K562 (cell line): ENCODE data around the gene ADAM8. TPM values are rescaled to one million over a fixed set of nuclear protein-coding genes. Genes with fewer than 3 reads are reported as not detected.

Source experiments
- BRCA1 ChIP-seq, 2 experiments: fragments of 450-650 bp in 1 of 2; sonication (generic) in 1 of 2; formaldehyde crosslinking in 1 of 2; IDR thresholded peaks; 2 replicates each; pipeline versions ENCODE4 v1.5.0 to v1.6.1; 2017 to 2020; ENCODE audit warnings: mild to moderate bottlenecking in 1 of 2, missing genetic modification reagents in 1 of 2
- OTX1 ChIP-seq: fragments of 450-650 bp; formaldehyde crosslinking; IDR thresholded peaks from 2 replicates; pipeline ENCODE4 v1.4.0; 2022; ENCODE audit warnings: mild to moderate bottlenecking
- polyA plus RNA-seq, 8 experiments: library from polyadenylated mRNA; depleted of rRNA in 4 of 8; stranded (reverse) in 5 of 8; unstranded in 3 of 8; fragments of >200 nt; fragmentation: Nextera tagmentation in 2 of 8; fragmentation: Illumina TruSeq in 1 of 8; extraction: Ambion mirVana in 2 of 8; extraction: Trizol in 1 of 8; gene quantifications; 2 replicates each; pipeline versions ENCODE4 v1.2.1 to v1.2.3, GENCODE V29; 2011 to 2014; ENCODE audit warnings: inconsistent platforms in 1 of 8, missing spikeins in 1 of 8
- total RNA-seq, 7 experiments: library from RNA; depleted of rRNA in 6 of 7; stranded (reverse); fragments of >200 nt in 6 of 7; fragmentation: Illumina TruSeq in 2 of 7; extraction: Trizol in 2 of 7; gene quantifications; 2 replicates each; pipeline versions ENCODE4 v1.2.1 to v1.2.3, GENCODE V29; 2011 to 2021; ENCODE audit warnings: low replicate concordance in 1 of 7
- TF ChIP-seq, protein P1 (sequence below): IDR thresholded peaks from 2 replicates; pipeline ENCODE4 v1.6.1; 2011; ENCODE audit not compliant: insufficient read length; ENCODE audit errors: extremely low read depth
- TF ChIP-seq, protein P2 (sequence below): sonication (generic); formaldehyde crosslinking; IDR thresholded peaks from 2 replicates; pipeline ENCODE4 v1.5.0; 2020; ENCODE audit warnings: missing genetic modification reagents
- TF ChIP-seq, protein P3 (sequence below): fragments of 450-650 bp; IDR thresholded peaks from 2 replicates; pipeline ENCODE4 v1.6.1; 2016; ENCODE audit warnings: low read depth

The ADAM8 gene
- total and polyA plus RNA-seq, 9 of the 15 experiments (the other 6 are each of a cell fraction or from before 2014, with no cell fraction given): 0.07 to 7.0 (median 1.1) TPM

DNA sequence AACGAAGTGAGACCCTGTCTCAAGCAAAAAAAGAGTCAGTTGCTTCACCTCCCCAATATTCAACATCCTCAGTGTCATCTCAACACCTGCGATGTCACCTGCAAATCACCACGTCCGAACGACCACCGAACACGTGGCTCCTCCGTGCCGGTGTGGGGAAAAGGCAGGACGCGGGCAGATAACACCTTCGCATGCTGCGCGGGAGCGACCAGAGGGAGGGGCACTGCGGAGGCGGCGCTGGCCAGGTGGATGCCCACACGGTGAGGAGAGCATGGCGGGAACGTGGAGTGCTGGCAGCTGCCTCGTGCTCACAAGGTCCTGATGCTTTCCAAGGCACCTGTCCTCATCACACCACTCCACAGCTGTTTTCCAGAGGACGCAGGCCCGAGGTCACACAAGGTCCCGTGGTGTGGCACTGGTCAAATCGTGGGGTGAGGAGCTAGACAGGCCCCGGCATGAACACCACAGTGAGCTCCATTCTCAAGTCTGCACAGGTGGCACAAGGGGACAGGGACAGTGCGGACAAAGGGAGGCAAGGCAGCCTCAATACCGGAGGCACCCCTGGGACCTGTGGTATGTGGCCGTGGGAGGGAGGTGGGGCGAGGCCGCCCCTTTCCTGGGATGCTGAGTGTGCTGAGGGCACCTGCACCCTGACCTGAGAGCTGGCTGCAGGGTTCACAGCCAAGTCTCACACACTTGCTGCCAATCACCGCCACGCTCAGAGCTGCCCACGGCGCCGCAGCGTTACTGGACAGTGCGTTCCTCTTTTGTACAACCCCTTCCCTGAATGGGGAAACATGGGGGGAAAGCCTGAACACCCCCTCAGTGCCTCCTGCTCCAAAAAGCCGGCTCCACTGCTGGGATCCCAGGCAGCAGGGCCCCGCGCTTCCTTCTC lies 19.0 kb upstream of the ADAM8 start (continued):
- TF ChIP-seq, protein P1, sequence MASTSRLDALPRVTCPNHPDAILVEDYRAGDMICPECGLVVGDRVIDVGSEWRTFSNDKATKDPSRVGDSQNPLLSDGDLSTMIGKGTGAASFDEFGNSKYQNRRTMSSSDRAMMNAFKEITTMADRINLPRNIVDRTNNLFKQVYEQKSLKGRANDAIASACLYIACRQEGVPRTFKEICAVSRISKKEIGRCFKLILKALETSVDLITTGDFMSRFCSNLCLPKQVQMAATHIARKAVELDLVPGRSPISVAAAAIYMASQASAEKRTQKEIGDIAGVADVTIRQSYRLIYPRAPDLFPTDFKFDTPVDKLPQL: no peak
- TF ChIP-seq, protein P2, sequence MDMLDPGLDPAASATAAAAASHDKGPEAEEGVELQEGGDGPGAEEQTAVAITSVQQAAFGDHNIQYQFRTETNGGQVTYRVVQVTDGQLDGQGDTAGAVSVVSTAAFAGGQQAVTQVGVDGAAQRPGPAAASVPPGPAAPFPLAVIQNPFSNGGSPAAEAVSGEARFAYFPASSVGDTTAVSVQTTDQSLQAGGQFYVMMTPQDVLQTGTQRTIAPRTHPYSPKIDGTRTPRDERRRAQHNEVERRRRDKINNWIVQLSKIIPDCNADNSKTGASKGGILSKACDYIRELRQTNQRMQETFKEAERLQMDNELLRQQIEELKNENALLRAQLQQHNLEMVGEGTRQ: no peak
- TF ChIP-seq, protein P3, sequence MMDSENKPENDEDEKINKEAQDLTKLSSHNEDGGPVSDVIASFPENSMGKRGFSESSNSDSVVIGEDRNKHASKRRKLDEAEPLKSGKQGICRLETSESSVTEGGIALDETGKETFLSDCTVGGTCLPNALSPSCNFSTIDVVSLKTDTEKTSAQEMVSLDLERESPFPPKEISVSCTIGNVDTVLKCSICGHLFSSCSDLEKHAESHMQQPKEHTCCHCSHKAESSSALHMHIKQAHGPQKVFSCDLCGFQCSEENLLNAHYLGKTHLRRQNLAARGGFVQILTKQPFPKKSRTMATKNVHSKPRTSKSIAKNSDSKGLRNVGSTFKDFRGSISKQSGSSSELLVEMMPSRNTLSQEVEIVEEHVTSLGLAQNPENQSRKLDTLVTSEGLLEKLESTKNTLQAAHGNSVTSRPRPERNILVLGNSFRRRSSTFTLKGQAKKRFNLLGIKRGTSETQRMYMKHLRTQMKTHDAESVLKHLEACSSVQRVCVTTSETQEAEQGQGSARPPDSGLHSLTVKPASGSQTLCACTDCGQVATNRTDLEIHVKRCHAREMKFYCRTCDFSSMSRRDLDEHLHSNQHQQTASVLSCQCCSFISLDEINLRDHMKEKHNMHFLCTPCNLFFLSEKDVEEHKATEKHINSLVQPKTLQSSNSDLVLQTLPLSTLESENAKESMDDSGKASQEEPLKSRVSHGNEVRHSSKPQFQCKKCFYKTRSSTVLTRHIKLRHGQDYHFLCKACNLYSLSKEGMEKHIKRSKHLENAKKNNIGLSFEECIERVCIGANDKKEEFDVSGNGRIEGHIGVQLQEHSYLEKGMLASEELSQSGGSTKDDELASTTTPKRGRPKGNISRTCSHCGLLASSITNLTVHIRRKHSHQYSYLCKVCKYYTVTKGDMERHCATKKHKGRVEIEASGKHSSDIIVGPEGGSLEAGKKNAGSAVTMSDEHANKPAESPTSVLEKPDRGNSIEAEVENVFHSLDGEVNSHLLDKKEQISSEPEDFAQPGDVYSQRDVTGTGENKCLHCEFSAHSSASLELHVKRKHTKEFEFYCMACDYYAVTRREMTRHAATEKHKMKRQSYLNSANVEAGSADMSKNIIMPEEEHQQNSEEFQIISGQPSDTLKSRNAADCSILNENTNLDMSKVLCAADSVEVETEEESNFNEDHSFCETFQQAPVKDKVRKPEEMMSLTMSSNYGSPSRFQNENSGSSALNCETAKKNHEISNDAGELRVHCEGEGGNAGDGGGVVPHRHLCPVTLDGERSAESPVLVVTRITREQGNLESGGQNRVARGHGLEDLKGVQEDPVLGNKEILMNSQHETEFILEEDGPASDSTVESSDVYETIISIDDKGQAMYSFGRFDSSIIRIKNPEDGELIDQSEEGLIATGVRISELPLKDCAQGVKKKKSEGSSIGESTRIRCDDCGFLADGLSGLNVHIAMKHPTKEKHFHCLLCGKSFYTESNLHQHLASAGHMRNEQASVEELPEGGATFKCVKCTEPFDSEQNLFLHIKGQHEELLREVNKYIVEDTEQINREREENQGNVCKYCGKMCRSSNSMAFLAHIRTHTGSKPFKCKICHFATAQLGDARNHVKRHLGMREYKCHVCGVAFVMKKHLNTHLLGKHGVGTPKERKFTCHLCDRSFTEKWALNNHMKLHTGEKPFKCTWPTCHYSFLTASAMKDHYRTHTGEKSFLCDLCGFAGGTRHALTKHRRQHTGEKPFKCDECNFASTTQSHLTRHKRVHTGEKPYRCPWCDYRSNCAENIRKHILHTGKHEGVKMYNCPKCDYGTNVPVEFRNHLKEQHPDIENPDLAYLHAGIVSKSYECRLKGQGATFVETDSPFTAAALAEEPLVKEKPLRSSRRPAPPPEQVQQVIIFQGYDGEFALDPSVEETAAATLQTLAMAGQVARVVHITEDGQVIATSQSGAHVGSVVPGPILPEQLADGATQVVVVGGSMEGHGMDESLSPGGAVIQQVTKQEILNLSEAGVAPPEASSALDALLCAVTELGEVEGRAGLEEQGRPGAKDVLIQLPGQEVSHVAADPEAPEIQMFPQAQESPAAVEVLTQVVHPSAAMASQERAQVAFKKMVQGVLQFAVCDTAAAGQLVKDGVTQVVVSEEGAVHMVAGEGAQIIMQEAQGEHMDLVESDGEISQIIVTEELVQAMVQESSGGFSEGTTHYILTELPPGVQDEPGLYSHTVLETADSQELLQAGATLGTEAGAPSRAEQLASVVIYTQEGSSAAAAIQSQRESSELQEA: no peak
- TF ChIP-seq OTX1 (CRISPR knock-in tag) (no peak), BRCA1 (IDR thresholded peaks at IDR 0.05) (no peak), BRCA1 (CRISPR knock-in tag; IDR thresholded peaks at IDR 0.05) (no peak)
- TF ChIP-seq, all 486 proteins: peak for 0
